Muscle layer of duodenum (tissue), 2 donors: ENCODE results near the gene SBF1.

Source experiments
- H3K27ac ChIP-seq: one replicate; pipeline ENCODE4 v1.7.0; 2013; ENCODE audit warnings: mild to moderate bottlenecking, low read length
- H3K27me3 ChIP-seq: one replicate; pipeline ENCODE4 v1.7.0; 2013; ENCODE audit warnings: low read depth, mild to moderate bottlenecking, control low read depth, low read length
- H3K36me3 ChIP-seq, 2 donors: one replicate each; pipeline ENCODE4 v1.7.0; 2013; ENCODE audit warnings: low read length in 2 of 2, control low read depth in 1 of 2, mild to moderate bottlenecking in 1 of 2; ENCODE audit not compliant: insufficient read depth in 2 of 2, control insufficient read depth in 1 of 2
- H3K4me1 ChIP-seq, 2 donors: one replicate each; pipeline ENCODE4 v1.7.0; 2013; ENCODE audit warnings: low read length in 2 of 2, mild to moderate bottlenecking in 2 of 2, control low read depth in 1 of 2, moderate library complexity in 1 of 2; ENCODE audit not compliant: insufficient read depth in 2 of 2, control insufficient read depth in 1 of 2
- H3K4me3 ChIP-seq, 2 donors: one replicate each; pipeline ENCODE4 v1.7.0; 2013; ENCODE audit warnings: low read length in 2 of 2, low read depth in 1 of 2, mild to moderate bottlenecking in 1 of 2
- H3K9me3 ChIP-seq, 2 donors: one replicate each; pipeline ENCODE4 v1.7.0; 2013; ENCODE audit warnings: low read length in 2 of 2, control low read depth in 1 of 2, mild to moderate bottlenecking in 1 of 2; ENCODE audit not compliant: control insufficient read depth in 1 of 2
- donor health status: healthy.

Gene SBF1

GRCh38 chr22:50504369-50505211 lies 29.8 kb upstream of the SBF1 start:
- H3K27me3 ChIP-seq: no peaks in the 10 kb centered on the region
- H3K4me3 ChIP-seq: no peak overlapping the region
- H3K9me3 ChIP-seq: no peaks in the 10 kb centered on the region
- H3K4me1 ChIP-seq: peaks cover 0 to 25% of the 10 kb centered on the region in 2 donors
- H3K27ac ChIP-seq: no peak overlapping the region
- H3K36me3 ChIP-seq: peaks cover 0 to 23% of the 10 kb centered on the region in 2 donors

DNA sequence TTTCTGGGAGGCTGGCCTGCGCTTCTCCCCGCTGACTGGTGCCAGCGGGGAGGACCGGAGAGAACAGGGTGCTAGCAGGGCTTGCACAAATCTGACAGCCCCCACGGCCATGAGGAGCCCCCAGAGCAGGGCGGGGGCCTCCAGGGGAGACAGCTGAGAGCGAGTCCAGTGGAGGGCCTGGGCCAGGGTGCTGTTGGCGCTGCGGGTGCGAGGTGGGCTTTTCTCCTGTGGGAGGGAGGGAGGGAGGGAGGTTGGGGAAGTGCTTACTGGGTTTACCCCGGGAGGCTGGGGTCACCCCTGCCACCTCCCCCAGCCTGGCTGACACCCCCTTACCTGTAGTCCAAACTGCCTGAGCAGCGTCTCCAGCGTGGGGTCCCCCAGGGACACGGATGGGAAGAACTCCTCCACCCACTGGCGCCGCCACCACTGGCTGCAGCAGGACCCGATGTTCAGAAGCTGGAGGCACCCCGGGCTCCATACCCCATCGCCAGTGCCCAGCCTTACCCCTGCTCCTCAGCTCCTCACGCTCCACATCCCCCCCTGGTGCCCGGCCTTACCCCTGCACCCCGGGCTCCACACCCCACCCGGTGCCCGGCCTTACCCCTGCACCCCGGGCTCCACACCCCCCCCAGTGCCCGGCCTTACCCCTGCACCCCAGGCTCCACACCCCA lies 28.8 kb upstream of the SBF1 start:
- Histone ChIP-seq H3K4me1 (peaks cover 0 to 15% of the 10 kb centered on the region in 2 donors), H3K27me3 (no peaks in the 10 kb centered on the region), H3K9me3 (no peaks in the 10 kb centered on the region), H3K4me3 (no peak overlapping the region), H3K36me3 (peaks cover 0 to 23% of the 10 kb centered on the region in 2 donors), H3K27ac (no peak overlapping the region)

- Histone ChIP-seq H3K4me3 (no peak overlapping the region), H3K9me3 (no peaks in the 10 kb centered on the region), H3K27ac (no peak overlapping the region), H3K4me1 (peaks cover 0 to 16% of the 10 kb centered on the region in 2 donors), H3K36me3 (peaks cover 0 to 23% of the 10 kb centered on the region in 2 donors), H3K27me3 (no peaks in the 10 kb centered on the region)
Observed at GRCh38 chr22:50502628-50503474, 28.0 kb upstream of the SBF1 start.

DNA sequence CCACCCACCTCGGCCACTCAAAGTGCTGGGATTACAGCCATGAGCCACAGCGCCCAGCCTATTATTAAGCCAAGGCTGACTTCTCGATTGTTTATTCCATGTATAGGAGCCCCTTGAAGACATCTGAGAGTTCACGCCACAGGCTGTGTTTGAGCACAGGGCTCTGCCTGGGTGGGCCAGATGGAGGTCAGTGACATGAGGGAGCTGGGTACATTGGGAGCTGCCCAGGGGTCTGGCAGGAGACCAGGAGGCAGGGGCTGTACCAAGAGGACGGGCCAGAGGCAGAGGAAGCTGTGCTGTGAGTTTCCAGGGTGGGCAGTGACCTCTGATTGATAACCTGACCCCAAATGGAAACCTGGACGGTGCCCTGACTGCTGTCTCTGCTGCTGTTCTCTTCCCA lies 27.3 kb upstream of the SBF1 start:
- H3K9me3 ChIP-seq: no peaks in the 10 kb centered on the region
- H3K27ac ChIP-seq: no peak overlapping the region
- no peaks in the 10 kb centered on the region for H3K27me3 ChIP-seq
- no peak overlapping the region for H3K4me3 ChIP-seq
- peaks cover 0 to 16% of the 10 kb centered on the region in 2 donors for H3K4me1 ChIP-seq
- H3K36me3 ChIP-seq: peaks cover 0 to 23% of the 10 kb centered on the region in 2 donors

GRCh38 chr22:50500452-50500851 lies 25.6 kb upstream of the SBF1 start:
- Histone ChIP-seq H3K27ac (no peak overlapping the region), H3K27me3 (no peaks in the 10 kb centered on the region), H3K9me3 (no peaks in the 10 kb centered on the region), H3K4me3 (no peak overlapping the region), H3K4me1 (peaks cover 0 to 3% of the 10 kb centered on the region in 2 donors), H3K36me3 (peaks cover 0 to 22% of the 10 kb centered on the region in 2 donors)

DNA sequence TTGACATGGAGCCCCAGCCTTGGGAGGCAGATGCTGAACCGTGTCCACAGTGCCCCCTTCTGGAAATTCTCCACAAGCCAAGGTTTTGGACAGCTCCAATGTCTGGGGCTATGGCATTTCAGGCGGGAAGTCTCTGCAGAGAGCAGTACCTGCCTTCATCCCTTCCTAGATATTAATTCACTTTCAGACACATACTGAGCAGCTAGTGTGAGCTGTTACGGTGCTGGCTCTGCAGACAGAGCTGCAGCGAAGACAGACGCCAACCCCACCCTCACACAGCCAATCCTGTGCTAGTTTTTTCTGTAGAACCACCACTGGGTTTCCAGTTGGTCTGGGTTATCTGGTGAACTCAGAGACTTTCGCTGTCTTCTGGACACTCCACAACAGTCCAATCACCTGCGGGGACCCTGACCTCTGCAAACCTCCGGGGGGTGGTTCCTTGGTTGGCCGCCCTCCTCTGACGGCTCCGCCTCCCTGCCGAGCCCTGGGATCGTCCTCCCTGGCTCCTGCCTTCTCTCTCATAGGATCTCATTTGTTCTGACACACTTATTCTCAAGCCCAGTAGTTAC lies 23.6 kb upstream of the SBF1 start:
- Histone ChIP-seq H3K27me3 (no peaks in the 10 kb centered on the region), H3K9me3 (no peaks in the 10 kb centered on the region), H3K4me3 (no peak overlapping the region), H3K4me1 (peaks cover 0 to 3% of the 10 kb centered on the region in 2 donors), H3K36me3 (peaks cover 0 to 9% of the 10 kb centered on the region in 2 donors), H3K27ac (no peak overlapping the region)

DNA sequence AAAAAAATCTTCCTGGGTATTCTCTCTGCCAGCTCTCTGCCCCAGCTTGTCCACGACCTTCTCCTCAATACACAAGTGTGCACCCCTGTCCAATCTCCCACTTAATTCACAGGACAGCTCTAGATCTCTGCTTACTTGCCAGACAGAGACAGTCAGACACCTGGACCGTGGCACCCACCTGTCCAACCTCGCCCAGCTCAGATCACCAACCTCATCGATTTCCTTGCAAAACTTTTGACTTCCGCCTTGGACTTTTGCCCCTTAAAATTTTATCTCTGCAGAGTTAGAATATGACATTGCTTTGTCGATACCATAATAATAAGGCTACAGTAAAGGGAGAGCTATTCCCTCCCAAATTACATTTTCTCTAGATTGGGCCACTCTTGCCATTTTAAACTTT lies 22.3 kb upstream of the SBF1 start:
- Histone ChIP-seq H3K4me3 (no peak overlapping the region), H3K9me3 (no peaks in the 10 kb centered on the region), H3K27me3 (no peaks in the 10 kb centered on the region), H3K27ac (no peak overlapping the region), H3K36me3 (no peaks in the 10 kb centered on the region), H3K4me1 (peaks cover 0 to 3% of the 10 kb centered on the region in 2 donors)

- H3K4me1 ChIP-seq: no peaks in the 10 kb centered on the region
- H3K27ac ChIP-seq: no peak overlapping the region
- H3K4me3 ChIP-seq: no peak overlapping the region
- no peaks in the 10 kb centered on the region for H3K27me3 ChIP-seq
- no peaks in the 10 kb centered on the region for H3K36me3 ChIP-seq
- H3K9me3 ChIP-seq: no peaks in the 10 kb centered on the region
Observed at GRCh38 chr22:50490531-50491308, 15.9 kb upstream of the SBF1 start.

DNA sequence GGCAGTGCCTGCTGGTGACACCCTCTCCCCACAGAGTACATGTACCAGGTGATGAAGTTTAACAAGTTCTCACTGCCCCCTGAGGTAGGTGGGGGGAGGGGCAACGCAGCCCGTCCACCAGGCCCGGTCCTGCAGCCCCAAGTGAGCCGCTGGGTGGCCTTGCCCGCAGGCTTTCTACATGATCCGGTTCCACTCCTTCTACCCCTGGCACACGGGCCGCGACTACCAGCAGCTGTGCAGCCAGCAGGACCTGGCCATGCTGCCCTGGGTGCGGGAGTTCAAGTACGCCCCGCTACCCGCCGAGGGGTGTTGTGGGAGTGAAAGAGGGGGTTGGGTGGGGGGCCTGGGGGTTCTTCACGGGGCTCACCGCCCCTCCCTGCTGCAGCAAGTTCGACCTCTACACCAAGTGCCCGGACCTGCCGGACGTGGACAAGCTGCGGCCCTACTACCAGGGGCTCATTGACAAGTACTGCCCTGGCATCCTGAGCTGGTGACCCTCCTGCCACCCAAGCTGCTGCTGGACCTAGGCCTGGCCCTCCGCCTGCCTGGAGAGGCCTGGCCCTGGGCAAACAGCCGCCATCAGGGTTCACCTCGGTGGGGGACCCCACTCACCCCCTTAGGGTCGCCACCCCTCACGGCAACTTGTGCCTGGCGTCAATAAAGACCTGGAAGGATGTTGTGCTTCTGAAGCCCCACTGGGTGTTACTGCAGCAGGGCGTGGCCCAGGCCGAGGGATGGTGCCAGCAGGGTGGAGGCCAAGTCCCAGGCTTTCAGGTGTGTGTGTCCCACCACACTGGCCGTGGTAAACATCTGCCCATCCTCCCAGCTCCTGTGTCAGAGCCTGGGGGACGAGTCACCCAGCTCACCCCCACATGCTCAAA lies 14.8 kb upstream of the SBF1 start:
- no peak overlapping the region for H3K4me3 ChIP-seq
- no peaks in the 10 kb centered on the region for H3K9me3 ChIP-seq
- no peaks in the 10 kb centered on the region for H3K27me3 ChIP-seq

GRCh38 chr22:50488886-50489285 lies 14.1 kb upstream of the SBF1 start:
- H3K27me3 ChIP-seq: no peaks in the 10 kb centered on the region

More for the DNA sequence above, 14.8 kb upstream of the SBF1 start:
- no peaks in the 10 kb centered on the region for H3K4me1 ChIP-seq
- no peaks in the 10 kb centered on the region for H3K36me3 ChIP-seq
- H3K27ac ChIP-seq: no peak overlapping the region

More at GRCh38 chr22:50488886-50489285, 14.1 kb upstream of the SBF1 start:
- Histone ChIP-seq H3K9me3 (no peaks in the 10 kb centered on the region), H3K36me3 (no peaks in the 10 kb centered on the region), H3K27ac (no peak overlapping the region), H3K4me3 (no peak overlapping the region), H3K4me1 (no peaks in the 10 kb centered on the region)
